Measurements from ENCODE around the gene PPP6R2.
A peak's percentile ranks its signal among the peaks of the same experiment; 100 is the strongest.
"Not testable (repeated sequence)": the region's sequence is repeated elsewhere in the genome, so short reads cannot be mapped to it uniquely, and the experiment has no call there.

PPP6R2 gene

DNA sequence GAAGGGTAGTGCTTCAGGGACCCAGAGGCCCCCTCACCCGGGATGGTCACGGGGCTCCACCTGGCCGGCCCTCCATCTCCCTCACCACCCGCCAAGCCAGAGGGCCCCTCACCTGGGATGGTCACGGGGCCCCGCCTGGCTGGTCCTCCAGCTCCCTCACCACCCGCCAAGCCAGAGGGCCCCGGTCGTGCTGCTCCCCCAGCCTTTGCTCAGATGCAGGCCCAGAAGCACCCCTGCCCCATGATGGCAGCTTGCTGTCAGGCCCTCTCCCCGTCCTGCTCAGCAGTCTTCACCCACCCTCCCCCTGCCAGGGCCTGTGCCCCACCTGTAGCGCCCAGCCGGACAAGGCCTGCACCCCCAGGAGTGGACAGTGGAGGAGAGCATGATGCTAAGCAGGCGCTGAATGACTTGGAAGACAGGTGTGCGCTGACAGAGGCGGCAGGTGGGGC is 23.6 kb upstream of the PPP6R2 start:
- no peak for DNase-seq

DNA sequence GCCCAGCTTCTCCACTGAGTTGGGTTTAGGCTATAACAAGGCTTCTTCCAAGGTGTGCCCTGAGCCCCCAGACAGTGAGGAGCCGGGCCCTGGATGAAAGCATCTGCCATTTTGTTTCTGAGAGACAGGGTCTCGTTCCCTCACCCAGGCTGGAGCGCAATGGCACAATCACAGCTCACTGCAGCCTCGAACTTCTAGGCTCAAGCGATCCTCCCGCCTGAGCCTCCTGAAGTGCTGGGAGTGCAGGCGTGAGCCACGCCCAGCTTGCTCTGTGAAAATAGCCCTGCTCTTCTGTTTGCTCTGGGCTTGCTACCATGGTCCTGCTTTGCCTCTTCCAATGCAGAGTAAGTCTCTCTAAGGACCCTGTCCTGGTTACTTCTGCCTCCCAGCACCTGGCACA is 23.0 kb upstream of the PPP6R2 start:
- DNase-seq: no peak

- no peak for DNase-seq
These were observed 22.3 kb upstream of the PPP6R2 start for GRCh38 chr22:50320671-50321325.

DNA sequence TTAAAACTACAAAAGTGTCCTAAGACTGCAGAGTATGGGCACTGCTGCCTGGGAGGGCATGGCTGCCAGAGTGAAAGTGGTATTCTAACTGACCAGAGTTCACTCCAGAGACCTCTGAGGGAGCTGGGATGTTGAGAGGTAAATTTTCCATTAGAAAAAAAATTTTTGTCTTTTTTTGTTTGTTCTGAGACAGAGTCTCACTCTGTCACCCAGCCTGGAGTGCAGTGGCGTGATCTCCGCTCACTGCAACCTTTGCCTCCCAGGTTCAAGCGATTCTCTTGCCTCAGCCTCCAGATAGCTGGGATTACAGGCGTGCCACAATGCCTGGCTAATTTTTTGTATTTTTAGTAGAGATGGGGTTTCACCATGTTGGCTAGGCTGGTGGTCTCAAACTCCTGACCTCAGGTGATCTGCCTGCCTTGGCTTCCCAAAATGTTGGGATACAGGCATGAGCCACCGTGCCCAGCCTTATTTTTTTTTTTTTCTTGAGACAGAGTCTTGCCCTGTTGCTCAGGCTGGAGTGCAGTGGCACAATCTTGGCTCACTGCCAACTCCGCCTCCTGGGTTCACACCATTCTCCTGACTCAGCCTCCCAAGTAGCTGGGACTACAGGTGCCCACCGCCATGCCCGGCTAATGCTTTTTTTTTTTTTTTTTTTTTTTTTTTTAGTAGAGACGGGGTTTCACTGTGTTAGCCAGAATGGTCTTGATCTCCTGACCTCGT is 20.6 kb upstream of the PPP6R2 start:
- DNase-seq: not testable (repeated sequence)

DNA sequence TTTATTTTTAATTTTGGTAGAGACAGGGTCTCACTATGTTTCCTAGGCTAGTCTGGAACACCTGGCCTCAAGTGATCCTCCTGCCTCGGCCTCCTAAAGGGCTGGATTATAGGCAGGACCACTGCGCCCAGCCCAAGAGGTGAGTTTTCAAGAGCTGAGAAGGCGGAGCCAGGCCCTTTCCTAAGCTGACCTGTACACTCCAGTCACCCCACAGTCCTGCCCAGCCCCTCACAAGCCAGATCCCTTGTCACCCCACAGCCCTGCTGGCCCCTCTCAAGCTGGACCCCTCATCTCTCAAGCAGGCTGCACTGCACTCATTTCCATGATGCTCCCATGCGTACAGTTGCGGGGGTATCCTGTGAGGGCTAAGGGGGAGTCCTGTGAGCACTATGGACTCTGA is 19.2 kb upstream of the PPP6R2 start:
- DNase-seq: no peak

DNA sequence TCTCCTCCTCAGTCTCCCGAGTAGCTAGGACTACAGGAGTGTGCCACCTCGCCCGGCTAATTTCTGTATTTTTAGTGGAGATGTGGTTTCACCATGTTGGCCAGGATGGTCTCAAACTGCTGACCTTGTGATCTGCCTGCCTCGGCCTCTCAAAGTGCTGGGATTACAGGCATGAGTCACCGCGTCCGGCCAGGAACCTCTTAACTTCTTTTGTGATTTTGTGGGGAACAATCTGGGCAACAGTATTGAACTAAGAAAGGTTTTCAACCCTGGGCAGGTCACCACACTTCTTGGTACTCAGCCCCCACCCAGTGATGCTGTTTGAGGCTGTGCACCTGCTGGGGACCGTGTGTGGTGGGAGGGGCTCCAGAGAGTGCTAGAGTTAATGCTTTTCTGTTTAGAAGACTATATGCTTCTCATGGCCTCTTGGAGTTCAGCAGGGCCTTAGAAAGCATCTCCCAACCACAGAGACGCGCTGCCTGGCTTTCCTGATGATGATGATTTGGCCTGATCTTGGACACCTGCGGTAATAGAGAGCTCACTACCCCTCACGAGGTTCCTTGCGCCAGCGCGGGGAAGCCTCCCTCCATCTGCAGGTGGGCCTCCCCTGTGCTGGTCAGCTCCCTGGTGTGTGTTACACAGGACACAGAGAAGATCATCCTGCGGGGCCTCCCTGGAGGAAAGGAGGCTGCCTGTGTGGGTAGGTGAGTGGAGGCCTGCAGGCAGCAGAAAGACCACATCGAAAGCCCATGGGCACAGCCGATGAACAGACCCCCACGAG is 17.5 kb upstream of the PPP6R2 start:
- DNase-seq: no peak

- no peak for DNase-seq
These were observed 16.7 kb upstream of the PPP6R2 start for GRCh38 chr22:50326225-50326955.

DNA sequence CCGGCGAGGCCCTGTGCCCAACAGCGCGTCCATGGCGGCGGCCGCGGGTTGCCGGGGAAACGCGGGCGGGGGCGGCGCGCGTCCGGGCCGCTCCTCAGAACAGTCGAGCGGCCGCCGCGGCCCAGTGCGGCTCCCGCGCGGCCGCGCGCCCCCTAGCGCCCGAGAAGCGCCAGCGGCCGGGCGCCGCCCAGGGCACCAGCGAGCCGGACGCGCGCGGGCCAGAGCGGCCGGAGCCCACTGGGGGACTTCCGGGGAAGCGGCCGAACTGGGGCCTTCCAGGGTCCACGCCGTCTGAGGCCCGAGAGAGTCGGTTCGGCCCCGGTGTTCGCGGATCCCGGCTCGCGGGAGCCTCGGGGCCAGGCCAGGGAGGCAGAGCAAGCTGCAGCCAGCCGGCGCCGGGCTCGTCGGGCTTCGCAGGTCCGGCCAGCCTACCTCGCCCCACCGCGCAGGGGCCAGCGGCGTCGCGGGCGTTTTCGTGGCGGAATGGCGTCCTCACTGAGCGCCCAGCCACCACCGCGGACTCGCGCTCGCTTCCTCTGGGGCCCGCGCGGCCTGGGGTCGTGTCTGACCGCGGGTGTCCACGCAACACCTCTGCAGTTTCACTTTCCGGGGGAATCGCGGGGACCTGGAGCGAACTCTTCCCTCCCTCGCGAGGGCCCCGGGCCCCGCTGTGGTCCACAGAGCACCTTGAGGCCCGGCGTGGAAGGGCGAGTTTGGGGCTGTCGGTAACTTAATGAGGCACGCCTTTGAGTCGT is 16.0 kb upstream of the PPP6R2 start, which contains the start of gene DENND6B:
Gene DENND6B, minus strand, starts transcription at position 57 of the 755 bp plus-strand sequence. Its CDS starts 24 bp downstream, at position 33.
- DNase-seq: peak; percentile 38

- DNase-seq: no peak
These were observed 15.5 kb upstream of the PPP6R2 start for GRCh38 chr22:50327711-50328019.

DNA sequence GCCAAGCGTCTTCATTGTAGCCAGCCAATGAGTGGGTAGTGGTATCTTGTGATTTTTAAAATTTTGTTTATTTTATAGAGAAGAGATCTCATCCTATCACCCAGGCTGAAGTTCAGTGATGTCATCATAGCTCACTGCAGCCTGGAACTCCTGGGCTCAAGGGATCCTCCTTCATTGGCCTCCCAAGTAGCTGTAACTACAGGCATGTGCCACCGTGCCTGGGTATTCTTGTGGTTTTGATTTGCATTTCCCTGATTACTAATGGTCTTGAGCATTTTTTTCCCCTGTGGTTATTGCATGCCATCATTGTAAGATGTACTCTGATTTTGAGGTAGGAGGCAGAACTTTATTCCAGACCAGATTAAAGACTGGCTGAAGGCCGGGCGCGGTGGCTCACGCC is 13.9 kb upstream of the PPP6R2 start:
- DNase-seq: no peak

- not testable (repeated sequence) for DNase-seq
These were observed 8.7 kb upstream of the PPP6R2 start for GRCh38 chr22:50334433-50334832.

DNA sequence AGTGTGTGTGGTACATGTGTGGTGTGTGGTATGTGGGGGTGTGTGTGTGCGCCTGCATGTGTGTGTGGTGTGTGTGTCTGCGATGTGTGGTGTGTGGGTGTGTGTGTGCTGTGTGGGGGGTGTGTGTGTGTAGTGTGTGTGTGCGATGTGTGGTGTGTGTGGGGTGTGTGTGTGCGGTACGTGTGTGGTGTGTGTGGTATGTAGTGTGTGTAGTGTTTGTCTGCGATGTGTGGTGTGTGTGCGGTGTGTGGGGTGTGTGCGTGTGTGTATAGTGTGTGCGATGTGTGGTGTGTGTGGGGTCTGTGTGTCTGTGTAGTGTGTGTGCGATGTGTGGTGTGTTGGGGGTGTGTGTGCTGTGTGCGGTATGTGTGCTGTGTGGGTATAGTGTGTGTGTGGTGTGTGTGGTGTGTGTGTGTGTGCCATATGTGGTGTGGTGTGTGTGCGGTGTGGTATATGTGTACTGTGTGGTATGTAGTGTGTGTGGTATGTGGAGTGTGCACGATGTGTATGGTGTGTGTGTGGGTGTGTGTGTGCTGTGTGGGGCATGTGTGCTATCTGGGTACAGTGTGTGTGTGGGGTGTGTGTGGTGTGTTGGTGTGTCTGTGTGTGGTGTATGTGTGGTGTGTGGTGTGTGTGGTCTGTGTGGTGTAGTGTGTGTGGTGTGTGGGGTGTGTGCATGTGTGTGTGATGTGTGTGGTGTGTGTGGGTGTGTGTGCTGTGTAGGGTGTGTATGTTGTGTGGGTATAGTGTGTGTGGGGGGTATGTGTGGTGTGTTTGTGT is 5.7 kb upstream of the PPP6R2 start:
- DNase-seq: no peak

GRCh38 chr22:50338042-50338573 is 5.0 kb upstream of the PPP6R2 start:
- DNase-seq: no peak

DNA sequence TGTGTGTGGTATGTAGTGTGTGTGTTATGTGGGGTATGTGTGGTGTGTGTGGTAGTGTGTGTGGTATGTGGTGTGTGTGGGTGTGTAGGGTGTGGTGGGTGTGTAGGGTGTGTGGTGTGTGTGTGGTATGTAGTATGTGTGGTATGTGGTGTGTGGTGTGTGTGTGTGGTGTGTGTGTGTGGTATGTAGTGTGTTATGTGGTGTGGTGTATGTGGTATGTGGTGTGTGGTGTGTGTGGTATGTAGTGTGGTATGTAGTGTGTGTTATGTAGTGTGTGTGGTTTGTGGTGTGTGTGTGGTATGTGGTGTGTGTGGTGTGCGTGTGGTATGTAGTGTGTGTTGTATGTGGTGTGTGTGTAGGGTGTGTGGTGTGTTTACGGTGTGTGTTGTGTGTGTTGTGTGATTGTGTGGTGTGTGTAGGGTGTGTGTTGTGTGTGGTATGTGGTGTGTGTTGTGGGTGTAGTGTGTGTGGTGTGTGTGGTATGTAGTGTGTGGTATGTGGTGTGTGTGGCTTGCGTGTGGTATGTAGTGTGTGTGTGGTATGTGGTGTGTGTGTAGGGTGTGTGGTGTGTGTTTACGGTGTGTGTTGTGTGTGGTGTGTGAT is 4.2 kb upstream of the PPP6R2 start:
- no peak for DNase-seq

DNA sequence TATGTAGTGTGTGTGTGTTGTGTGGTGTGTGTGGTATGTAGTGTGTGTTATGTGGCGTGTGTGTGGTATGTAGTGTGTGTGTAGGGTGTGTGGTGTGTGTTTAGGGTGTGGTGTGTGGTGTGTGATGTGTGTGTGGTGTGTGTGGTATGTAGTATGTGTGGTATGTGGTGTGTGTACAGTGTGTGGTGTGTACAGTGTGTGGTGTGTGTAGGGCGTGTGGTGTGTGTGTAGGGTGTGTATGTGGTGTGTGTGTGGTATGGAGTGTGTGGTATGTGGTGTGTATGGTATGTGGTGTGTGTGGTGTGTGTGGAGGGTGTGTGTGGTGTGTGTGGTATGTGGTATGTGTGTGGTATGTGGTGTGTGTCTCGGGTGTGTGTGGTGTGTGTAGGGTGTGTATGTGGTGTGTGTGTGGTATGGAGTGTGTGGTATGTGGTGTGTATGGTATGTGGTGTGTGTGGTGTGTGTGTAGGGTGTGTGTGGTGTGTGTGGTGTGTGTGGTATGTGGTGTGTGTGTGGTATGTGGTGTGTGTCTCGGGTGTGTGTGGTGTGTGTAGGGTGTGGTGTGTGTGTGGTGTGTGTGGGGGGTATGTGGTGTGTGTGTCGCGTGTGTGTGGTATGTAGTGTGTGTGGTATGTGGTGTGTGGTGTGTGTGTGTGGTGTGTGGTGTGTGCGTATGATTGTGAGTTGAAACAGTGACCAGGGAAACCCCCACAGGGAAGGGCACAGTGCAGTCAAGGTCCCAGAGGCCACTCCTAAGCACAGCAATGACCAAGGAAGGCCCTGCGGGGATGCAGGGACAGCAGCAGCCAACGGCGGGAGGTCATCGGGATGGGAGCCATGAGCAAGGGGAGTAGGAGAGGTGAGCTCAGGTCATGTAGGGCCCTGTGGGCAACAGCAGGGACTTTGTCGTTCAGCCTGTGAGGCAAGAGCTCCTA is 2.9 kb upstream of the PPP6R2 start:
- DNase-seq: no peak

- peak; percentile 89 for DNase-seq
These were observed 1.0 kb upstream of the PPP6R2 start for GRCh38 chr22:50341977-50342650.

DNA sequence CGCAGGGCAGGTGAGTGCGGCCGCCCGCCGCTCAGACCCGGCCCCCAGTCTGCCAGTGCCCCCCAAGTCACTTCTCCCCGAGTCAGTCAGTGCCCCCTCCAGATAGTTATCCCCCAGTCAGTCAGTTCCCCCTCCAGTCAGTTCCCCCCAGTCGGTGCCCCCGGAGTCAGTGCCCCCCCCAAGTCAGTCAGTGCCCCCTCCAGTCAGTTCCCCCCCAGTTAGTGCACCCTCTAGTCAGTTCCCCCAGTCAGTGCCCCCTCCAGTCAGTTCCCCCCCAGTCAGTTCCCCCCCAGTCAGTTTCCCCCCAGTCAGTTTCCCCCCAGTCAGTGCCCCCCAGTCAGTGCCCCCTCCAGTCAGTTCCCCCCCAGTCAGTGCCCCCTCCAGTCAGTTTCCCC is 411 bp downstream of the PPP6R2 start:
- DNase-seq: no peak

DNA sequence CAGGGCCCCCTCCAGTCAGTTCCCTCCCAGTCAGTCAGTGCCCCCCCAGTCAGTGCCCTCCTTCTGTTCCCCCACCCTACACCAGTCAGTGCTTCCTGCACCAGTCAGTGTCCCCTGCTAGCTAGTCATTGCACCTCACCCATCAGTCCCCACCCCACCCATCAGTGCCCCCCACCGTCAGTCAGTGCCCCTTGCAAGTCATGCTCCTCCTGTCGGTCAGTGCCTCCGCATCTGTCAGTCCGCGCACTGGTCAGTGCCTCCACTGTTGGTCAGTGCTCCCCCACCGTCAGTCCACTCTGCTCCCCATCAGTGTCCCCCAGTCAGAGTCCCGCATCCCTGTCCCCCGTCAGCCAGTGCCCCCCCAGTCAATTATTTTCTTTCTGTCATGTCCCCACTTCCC is 3.3 kb downstream of the PPP6R2 start:
- no peak for DNase-seq

DNA sequence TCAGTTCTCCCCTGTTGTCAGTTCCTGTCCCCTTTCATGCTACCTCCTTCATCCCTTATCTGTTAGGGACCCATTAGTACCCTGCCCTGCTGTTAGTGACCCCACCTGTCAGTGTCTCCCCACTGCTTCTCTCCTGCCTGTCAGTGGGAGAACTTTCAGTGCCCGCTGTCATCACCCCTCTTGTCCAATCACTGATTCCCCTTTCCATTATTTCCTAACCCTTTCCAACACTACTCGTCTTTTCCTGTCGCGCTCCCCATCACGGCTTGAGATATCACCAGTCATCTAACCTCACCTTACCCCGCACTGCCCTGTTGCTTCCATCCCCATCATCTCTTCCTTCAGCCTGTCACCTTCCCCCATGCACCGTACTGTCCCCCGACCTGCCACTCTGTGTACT is 4.0 kb downstream of the PPP6R2 start:
- DNase-seq: no peak

All from activated T-cell treated with anti-CD3 and anti-CD28 coated beads for 4 hours (primary cell).